AG09309 (cell line): ENCODE data around the gene ABR.
A peak's percentile ranks its signal among the peaks of the same experiment; 100 is the strongest.

Source experiments
- DNase-seq: peaks from one replicate; pipeline ENCODE4 v3.0.0-alpha.2; 2010; ENCODE audit warnings: low read depth
- H3K4me3 ChIP-seq: 2 replicates; pipeline ENCODE4 v1.5.1; 2011; ENCODE audit warnings: mild to moderate bottlenecking, low read depth, low read length, moderate library complexity; ENCODE audit not compliant: control insufficient read depth
- CTCF ChIP-seq: IDR thresholded peaks from 2 replicates; pipeline ENCODE4 v1.5.1; 2011; ENCODE audit warnings: mild to moderate bottlenecking, low read depth, low read length, inconsistent platforms; ENCODE audit not compliant: insufficient read depth, control insufficient read depth; ENCODE audit errors: missing control alignments

Gene ABR

DNA sequence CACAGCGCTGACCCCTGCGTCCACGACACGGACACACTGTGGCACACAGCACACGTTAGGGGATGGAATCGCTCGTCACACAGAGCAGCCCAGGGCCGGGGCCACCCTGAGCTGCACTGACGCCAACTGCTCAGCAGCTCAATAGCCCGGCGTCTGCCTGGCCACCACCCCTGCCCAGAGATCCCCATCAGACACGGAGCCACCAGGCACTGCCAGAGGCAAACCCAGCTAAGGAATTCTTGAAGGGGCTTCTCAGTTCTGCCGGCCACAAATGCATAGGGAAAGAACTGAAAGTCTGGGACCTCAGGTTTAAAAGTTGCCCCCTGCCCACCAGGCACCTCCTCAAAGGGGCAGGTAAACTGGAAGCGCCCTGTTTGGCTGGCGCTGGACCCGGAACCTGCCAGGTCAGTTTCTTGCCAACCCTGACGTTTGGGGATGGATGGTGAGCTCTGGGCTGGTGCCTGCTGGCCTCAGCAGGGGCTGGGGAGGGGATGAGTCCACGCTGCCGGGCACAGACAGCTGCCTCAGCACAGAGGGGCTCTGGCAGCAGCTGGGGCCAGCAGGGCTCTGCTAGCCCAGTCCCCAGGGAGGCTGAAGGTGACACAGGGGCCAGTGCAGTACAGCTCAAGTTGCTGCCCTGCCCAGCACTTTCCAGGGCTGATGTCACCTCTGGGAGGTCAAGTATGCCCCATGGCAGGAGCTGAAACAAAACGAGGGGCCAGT is 149.7 kb downstream of the ABR start:
- H3K4me3 ChIP-seq, result no peak overlapping the region
- TF ChIP-seq CTCF, result no peak

DNA sequence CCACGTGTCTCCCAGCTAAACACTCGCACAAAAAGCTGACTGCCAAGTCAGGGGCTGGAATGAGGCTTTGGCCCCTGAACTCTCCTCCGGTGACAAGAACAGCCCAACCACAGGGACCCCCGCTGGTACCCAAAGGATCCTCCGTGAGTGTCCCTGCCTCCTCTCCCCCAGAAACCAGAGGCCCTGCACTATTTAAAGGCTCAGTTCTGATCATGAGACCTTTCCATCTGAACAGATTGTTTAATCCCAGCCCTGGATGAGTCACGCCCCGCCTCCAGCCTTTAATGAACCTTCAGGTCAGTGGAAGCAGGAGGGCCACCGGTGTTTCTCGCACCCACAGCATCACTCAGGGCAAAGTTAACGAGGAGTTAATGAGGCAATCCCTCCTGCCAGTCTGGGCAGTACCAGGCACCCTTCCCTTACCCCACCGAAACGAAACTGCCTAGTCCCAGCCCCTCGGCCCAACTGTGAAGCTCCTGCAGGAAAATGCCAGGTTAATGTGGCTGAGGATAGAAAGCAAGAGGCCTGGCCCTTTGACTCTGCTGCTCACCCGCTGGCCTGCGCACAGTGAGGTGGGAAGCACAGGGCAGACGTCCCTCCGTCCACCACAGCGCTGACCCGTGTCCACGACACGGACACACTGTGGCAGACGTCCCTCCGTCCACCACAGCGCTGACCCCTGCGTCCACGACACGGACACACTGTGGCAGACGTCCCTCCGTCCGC is 150.4 kb downstream of the ABR start:
- no peak for TF ChIP-seq CTCF
- no peak overlapping the region for H3K4me3 ChIP-seq
- peak; percentile 8 for DNase-seq

More for the DNA sequence above, 149.7 kb downstream of the ABR start:
- DNase-seq, result no peak

- H3K4me3 ChIP-seq, result no peak overlapping the region
- TF ChIP-seq CTCF, result no peak
- DNase-seq, result no peak
Measured at GRCh38 chr17:1027044-1027443, 152.7 kb downstream of the ABR start.

DNA sequence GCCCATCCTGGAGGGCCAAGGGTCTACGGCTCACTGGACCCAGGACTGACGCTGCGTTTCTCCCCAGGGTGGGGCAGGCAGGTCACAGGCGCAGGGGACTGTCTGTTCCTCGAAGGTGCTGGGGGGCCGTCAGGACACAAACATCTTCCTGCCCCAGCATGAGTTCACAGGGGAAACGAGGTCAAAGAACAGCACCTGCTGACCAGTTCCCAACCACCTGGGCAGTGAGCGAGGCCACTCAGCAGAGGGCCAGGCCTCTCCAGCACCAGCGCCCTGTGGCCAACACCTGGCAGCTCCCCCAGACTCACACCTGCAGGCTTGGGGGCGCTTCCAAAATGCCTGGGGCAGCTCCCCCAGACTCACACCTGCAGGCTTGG is 153.2 kb downstream of the ABR start:
- H3K4me3 ChIP-seq, result no peak overlapping the region
- TF ChIP-seq CTCF, result no peak
- DNase-seq, result no peak

DNA sequence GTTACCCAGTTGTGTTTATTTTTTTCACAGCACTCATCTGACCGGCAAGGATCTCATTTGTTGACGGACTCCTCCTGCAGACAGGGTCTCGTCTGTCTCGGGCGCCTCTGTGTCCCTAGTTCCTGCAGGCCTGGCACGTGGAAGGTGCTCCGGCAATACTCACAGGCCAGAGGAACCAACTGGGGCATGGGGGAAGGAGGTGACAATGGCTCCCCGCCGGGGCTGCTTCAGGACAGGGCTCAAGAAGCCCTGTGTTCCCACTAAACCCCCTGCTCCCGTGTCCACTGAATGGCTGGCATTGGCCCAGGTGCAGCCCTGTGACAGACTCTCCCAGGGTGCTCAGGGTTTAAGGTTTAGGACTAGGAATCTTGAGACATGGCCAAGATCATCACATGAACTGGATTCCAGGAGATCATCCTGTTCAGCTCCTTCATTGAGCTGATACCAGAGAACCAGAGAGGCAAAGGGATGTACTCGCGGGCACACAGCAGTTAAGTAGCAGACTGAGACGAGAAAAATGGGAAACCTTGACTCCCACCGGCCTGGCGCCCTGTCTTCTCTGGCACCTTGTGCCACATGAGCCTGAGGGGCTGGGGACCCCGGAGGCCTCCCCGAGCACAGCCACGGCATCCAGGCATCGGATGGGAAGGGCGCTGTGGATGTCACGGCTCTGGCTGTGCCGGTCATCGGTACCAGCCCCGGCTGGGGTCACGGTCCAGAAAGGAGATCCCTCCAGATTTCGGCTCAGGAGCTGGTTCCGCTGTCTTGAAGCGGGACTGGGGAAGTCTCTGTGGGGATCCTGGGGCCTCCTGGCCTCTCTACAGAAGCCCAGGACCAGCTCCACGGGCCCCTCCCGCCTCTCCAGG is 153.8 kb downstream of the ABR start:
- H3K4me3 ChIP-seq, result no peak overlapping the region
- no peak for DNase-seq
- no peak for TF ChIP-seq CTCF

GRCh38 chr17:1024076-1024475 is 155.7 kb downstream of the ABR start:
- no peak for DNase-seq
- H3K4me3 ChIP-seq, result no peak overlapping the region
- no peak for TF ChIP-seq CTCF
